Cortex of kidney (tissue), 1 donor: ENCODE measurements around the gene ARL8B.
"Not testable (repeated sequence)": the region's sequence is repeated elsewhere in the genome, so short reads cannot be mapped to it uniquely, and the experiment has no call there.

Experiments used
- DNase-seq: peaks from one replicate; lab custom pipeline; 2025; lab: John Stamatoyannopoulos, UW

The ARL8B gene

DNA sequence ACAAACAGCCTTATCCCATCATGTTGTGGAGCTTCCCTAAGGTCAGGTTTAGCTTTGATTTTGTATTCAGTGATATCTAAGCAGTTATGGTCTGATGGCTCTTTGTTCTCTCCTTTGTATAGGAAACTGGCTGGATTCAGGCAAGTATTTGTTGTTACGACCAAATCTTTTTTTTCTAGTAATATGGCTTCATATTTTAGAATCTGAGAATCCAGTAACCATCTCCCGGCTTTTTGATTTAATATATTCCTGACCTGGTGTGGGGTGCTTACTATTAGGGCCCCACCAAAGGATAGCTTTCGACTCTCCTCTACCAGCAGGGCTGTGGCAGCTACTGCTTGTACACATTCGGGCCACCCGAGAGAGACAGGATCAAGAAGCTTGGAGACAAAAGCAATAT lies 23.0 kb downstream of the ARL8B start:
- DNase-seq = no peak

DNA sequence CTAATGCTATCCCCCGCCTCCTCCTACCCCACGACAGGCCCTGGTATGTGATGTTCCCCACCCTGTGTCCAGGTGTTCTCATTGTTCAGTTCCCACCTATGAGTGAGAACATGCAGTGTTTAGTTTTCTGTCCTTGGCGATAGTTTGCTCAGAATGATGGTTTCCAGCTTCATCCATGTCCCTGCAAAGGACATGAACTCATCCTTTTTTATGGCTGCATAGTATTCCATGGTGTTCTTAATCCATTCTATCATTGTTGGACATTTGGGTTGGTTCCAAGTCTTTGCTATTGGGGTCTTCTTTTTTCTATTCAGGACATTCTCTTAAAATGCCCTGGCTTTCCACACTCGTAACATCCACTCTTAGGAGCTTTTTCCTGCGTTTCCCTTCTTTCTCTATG lies 25.1 kb downstream of the ARL8B start:
- DNase-seq = not testable (repeated sequence)

DNA sequence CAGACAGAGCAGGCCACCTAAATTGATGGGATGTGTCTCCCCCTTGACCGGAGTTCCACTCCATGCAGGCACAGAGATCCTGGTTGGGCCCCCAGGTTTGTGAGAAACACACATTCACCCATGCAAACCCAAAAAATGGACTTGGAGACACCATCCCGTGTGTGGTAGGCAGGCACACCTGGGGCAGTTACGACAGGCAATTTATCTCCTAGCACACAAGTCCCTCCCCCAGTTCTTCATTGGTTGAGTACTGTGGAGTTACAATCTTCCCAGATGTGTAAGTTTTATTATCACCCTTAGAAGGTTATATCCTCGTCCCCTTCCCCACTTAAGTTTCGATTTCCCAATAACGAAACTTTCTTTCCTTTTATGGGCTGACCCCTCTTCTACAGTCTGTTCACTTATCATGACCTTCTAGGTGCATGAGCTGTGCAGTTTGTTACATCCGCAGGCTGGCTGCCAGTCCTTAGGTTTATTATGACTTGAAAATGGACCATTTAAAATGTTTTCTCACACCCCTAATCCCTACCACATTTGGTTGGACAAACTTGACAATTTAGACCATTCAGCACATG lies 27.3 kb downstream of the ARL8B start:
- DNase-seq = no peak

DNA sequence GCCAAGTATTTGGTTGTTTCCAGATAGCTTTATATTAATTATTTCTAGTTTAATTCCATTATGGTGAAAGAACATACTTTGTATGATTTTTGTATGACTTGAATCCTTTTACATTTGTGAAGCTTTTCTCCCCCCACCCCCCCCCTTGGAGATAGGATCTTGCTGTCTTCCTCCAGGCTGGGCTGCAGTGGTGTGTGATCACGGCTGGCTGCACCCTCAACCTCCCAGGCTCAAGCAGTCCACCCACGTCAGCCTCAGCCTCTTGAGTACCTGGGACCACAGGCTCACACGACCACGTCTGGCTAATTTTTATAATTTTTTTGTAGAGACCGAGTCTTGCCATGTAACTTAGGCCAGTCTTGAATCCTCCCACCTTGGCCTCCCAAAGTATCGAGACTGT lies 29.5 kb downstream of the ARL8B start:
- no peak for DNase-seq

DNA sequence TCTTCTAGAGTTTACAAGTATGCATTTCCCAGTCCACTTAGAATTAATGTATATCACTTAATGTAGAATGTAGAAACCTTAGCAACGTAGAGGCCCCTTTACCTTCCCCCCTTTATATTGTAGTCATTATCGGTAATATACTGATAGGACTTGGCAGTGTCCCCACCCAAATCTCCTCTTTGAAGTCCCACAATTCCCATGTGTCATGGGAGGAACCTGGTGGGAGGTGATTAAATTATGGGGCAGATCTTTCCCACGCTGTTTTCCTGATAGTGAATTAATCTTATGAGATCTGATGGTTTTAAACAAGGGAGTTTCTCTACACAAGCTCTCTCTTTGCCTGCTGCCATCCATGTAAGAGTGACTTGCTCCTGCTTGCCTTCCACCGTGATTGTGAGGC lies 31.0 kb downstream of the ARL8B start:
- DNase-seq = no peak

DNA sequence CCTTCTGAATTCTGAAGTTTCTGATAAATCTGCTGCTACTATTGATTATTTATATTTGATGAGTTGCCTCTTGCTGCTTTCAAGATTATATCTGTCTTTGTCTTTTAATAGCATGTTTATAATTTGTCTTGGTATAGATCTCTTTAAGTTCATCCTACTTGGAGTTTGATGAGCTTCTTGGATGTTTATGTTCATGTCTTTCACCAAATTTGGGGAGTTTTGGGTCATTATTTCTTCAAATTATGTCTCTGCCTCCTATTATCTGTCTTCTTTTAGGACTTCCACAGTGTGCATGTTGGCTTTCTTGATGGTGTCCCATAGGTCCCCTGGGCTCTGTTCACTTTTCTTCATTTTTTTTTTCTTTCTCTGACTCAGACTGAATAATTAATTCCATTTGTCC lies 33.1 kb downstream of the ARL8B start:
- DNase-seq = no peak

DNA sequence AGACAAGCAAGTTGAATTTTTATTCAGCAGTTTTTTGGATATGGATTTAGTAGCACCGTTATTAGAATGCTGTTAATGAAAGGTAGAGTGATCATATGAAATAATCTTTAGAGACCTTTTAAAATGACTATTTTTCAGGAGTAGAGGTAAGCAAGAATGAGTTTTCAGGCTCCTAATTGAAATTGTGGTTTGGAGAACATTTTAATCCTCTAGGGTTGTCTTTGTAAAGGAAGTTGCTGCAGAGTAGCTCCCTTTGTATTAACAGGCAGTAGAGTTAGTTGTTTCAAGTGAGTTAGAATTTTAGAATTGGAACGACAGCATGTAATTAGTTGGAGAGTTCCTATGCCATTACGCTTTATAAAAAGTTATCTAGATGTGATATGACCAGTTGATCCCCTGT lies 38.2 kb downstream of the ARL8B start:
- no peak for DNase-seq

DNA sequence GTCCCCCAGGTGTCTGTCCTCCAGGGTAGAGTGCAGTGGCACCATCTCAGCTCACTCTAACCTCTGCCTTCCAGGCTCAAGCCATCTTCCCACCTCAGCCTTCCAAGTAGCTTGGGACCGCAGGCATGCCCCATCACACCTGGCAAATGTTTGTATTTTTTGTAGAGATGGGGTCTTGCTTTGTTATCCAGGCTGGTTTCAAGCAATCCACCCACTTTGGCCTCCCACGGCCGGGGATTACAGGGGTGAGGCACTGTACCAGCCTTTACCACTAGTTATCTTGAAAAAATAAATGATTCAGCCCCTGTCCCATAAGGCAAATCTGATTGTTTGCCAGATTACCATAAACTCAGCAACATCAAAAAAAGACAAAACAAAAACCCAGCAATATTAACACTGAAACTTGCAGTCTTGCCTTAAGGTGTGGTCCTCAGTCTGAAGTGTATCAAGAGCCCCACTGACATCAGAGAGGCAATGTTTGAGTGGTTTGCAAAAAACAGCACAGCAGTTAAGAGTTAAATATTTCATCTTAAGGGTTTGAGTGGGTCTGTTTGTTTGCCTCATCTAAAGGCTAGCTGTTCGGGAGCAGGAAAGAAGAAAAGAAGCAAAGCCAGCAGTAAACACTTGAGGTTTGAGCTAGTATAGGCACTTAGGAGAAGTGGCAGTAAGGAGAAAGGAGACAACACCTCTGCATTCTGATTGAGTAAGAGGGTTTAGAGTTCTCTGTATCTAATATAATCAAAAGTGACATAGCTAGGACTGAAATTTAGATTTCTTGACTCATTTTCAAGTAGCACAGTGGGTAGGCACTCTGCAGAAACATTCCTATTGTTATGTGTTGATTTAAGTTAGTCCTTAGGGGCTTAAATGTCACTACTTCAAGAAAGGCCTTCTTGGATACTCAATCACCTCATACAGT lies 39.1 kb downstream of the ARL8B start:
- no peak for DNase-seq

DNA sequence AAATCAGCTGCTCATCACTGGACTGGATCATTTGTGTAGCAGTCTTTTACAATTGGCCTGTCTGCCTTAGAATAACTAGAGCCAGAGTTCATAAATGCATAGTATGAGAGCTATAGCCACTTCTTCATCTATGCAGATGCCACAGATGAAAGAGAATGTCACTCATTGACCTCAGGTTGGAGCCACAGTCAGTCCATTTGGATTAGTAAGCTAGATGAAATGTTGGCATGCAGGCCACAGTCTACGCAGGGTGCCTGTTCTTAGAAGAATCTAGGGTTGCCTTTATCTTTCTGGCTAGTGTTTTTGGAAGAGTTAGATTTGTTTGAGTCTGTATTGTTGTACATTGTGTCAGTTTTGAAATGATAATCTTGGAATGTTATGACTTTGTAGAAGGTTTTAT lies 40.0 kb downstream of the ARL8B start:
- DNase-seq = no peak

DNA sequence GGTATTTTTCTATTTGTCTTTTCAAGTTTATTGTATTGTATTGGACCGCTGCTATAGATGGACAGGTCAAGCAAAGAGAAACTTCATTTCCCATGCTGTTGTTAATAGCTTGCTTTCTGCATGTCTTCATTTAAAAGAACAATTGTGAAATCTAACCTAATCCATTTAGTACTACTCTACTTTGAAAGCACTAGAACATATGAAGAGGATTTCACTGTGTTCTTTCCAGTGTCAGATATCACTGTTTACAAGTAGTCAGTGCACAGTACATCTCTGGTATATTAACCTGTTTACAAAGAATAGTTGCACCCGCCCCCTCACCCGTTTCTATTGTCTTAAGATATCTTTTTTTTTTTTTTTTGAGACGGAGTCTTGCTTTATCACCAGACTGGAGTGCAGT lies 43.6 kb downstream of the ARL8B start:
- no peak for DNase-seq

DNA sequence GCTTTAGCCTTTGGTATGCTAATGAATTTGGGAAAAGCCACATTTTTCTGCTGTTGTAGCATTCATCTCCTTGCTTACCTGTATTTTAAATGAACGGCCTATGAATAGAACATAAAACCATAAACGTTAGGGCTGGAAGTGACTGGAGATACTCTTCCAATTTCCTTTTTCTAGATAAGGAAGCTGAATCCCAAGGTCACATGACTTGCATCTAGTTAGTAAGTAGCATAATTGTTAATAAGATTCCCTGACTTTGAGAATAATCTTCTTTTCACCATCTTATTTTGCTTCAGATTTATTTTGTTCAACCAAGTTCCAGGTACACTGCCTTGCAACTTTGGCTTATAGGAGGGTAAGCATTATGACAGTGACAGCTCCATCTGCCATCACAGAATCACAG lies 44.8 kb downstream of the ARL8B start:
- no peak for DNase-seq

DNA sequence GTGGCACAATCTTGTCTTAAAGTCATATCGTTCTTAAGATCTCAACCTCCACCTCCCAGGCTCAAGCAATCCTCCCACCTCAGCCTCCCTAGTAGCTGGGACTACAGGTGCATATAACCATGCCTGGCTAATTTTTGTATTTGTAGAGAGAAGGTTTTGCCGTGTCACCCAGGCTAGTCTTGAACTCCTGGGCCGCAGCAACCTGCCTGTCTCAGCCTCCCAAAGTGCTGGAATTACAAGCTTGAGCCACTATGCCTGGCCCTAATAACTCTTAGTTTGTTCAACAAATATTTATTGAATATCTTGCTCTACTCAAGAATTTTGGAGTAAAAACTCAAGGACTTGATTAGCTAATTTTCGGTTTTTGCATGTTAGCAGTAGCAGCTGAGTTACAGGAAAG lies 46.0 kb downstream of the ARL8B start:
- no peak for DNase-seq

DNA sequence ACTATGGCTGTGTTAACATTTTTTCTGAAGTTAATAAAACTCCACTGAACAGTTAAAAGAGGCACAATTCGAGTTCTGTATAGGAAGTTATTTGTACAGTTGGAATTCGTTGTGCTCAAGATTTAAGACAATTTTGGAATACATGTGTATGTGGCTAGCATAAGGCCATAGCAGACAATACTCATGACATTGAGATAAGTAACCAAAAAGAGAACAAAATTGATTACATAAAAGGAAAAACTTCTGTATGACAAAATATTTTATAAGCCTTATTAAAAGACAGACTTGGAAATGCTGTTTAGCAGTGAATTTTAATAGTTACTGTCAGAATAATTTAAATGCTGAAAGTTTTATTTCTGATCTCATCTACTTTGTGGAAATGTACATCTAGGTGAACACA lies 47.7 kb downstream of the ARL8B start:
- no peak for DNase-seq

DNA sequence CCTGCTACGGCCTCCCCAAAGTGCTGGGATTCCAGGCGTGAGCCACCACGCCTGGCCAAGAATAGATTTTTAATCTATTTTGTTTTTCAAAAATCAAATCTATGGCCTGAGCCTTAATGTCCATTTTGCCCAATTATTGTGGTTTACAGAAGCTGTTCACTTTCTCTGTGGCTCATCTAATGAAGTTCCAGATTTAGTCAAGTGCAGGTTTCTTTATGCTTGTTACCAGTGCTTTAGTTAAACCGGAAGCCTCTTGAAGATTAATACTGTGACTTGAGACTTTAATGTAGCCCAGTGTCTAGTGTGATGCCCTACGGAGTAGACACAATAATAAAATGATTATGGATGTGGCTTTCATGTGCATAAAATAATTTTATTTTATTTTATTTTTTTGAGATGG lies 48.9 kb downstream of the ARL8B start:
- no peak for DNase-seq

DNA sequence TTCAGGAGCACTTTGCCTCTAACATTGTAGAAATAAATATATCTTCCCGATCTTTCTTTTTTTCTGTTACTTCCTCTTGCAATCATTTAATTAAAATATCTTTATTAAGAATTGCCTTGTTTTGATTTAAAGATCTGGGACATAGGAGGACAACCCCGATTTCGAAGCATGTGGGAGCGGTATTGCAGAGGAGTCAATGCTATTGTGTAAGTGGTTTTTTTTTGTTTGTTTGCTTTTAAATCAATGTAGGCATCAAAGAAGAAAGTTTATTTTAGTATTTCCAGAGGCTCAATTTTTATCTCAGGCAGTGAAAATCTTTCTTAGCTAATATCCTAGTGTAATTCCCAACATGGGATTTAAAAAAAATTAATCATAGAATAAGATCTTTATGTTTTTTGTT lies 49.9 kb downstream of the ARL8B start:
- no peak for DNase-seq

DNA sequence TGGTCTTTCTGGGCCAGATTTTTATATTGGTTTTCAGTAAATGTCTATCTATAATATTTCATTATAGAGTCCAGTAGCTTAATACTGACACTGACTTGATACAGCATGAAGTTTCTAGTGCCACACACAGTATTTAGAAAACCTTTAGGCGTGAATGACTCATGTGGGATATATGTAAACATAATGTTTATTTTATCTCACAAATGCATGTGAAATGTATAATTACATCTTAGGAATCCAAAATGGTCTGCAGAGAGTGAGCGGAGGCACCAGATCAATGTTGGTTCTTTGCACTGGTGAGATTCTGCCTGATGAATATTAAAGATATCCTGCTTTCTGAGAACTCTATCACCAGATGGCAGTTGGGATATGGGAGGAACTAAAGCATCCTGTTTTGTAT lies 56.9 kb downstream of the ARL8B start:
- not testable (repeated sequence) for DNase-seq

DNA sequence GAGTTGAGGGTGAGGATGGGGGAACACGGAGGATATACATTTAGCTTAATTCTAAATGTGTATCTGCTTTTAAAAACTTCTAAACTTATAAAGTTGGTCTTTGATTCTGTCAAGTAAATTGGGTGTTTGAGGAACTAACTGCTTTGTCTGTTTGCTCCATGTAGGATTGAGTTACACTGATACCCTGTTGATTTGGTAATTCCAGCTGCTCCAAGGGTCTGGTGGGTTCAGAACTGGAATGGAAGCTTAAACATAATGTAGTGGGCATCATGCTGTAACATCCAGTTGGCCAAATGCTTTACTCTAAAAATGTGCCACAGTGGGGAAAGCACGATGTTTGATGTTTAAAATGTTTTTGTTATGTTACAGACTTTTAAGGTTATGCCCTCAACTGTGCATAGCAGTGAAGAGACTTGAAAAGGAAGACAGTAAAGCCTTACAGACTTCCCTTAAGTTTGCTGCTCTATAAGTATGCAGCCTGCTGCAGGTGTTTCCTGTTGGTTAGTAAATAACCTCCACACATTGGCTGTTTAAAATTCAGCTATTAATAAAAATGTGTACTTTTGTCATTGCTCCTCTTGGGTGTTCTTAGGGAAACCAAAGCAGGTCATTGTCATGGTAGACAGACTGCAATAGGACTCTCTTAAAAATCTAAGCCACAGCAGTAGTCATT lies 59.5 kb downstream of the ARL8B start:
- DNase-seq = no peak

DNA sequence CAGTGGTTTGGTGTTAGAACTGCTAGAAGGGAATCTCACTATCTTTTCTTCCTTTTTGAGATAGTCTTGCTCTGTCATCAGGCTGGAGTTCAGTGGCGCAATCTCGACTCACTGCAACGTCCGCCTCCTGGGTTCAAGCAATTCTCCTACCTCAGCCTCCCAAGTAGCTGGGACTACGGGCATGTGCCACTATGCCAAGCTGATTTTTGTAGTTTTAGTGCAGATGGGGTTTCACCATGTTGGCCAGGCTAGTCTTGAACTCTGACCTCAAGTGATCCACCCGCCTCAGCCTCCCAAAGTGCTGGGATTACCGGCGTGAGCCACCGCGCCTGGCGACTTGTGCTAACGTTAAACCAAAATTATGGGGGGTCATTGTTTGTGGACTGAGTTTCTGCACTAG lies 61.6 kb downstream of the ARL8B start:
- not testable (repeated sequence) for DNase-seq

DNA sequence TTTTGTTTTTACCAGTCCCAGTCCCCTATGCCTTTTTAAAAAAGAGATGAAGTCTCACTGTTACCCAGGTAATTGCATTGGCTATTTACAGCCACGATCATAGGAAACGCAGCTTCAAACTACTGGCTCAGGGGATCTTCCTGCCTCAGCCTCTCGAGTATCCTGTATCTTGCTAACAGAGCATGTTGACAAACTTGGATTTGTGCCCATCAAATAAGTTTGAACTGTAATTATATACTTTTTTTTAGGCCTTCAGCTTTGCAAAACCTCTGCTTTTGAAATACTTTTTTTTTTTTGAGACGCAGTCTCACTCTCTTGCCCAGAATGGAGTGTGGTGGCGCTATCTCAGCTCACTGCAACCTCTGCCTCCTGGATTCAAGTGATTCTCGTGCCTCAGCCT lies 62.4 kb downstream of the ARL8B start:
- DNase-seq = no peak

DNA sequence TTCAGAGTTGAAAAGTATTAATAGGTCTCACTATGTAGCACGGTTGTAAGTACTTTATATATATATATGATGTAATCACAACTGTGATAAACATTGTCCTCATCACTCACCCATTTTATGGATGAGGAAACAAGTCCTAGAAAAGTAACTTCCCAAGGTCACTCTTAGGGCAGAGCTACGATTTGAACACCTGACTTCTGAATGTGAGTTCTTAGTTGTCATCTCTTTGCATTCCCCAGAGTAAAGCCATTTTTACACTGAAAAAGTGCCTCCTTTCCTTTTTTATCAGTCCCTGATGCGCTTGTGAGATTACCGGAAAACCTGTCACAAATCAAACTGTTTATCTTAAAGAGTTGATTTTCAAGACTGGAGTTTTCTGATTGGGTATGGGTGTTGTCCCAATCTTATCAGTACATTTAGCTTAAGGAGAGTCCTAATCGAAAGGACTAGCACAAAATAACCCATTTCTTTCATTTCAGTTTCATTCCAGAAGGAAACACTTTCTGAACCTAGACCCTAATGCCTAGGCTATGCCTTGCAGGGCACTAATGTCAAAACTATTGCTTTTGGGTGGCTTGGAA lies 63.1 kb downstream of the ARL8B start:
- no peak for DNase-seq

DNA sequence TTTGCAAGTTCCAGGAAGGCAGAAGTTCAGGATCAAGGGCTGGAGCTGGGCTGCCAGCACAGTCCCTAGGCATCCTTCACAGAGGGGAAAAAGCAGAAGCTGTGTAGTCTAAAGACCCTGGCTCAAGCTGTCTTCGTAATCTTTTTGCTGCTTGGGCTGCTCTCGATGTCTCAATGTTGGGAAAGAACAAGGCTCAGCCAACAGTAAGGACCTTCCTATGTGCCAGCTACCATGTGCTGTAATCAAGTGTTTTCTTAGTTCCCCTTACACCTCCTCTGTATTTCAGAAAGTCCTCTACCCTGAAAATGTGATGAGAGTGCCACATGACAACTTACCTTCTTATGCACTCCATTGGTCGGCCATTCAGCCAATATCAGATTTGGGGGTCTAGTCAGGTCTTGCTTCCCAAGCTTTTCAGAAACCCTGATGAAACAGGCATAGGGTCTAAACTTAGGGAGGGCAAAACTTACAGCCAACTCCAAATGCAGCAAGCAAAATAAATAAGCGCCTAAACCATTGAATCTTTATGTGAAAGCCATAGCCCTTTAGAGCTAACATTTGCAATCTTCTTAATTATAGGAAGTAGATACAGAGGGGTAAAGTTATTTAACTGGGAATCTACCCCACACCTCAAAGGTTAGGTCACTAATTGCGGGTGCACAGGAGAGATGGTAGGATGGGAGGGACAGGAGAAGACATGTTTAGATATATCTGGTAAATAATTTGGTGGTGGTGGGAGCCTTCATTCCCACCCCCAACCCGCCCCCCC lies 64.2 kb downstream of the ARL8B start:
- DNase-seq = no peak

DNA sequence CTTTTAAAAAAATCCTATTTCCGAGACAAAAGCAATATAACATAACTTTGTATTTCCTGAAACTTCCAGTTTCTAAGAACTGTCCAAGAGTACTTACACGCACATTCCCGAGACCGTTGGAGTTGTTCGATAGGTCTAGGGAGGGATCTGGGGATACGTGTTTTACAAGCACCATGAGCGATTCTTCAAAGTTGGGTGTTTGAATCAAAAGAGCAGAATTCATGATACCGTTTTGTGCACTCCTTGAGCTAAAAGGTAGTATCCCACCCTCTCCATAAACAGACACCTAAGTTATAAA lies 64.7 kb downstream of the ARL8B start:
- DNase-seq = no peak
